HG03439 (cell line): Measurements from ENCODE around the gene UNC45A.

ENCODE experiments used
- ATAC-seq: cut with Tn5 transposase; IDR thresholded peaks from one replicate; pipeline ENCODE4 v1.9.1; 2021; ENCODE audit warnings: mild to moderate bottlenecking, moderate library complexity; ENCODE audit not compliant: unreplicated experiment

UNC45A gene

DNA sequence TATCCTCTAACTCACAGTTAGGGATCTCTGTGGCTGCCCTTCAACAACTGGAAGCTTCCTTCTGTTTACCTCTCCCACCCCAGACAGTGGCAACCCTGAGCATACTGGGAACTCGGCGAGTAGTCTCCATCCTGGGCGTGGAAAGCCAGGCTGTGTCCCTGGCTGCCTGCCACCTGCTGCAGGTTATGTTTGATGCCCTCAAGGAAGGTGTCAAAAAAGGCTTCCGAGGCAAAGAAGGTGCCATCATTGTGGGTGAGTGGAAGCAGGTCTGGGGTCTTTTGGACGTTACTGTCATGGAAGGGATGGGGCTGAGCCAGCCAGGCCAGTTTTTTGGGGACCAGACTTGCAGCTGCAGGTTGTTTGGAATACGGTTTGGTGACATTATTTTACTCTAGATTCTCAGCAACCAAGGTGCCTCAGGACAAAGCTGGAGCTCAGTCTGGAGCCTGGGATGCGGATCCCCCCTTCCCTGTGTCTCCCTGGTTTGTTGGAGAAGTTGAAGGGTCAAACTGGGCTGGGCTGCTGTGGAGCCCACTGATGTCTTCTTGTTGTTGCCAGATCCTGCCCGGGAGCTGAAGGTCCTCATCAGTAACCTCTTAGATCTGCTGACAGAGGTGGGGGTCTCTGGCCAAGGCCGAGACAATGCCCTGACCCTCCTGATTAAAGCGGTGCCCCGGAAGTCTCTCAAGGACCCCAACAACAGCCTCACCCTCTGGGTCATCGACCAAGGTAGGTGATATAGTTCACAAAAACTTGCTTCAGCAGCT is 7.5 kb downstream of the UNC45A start:
- no peak for ATAC-seq

DNA sequence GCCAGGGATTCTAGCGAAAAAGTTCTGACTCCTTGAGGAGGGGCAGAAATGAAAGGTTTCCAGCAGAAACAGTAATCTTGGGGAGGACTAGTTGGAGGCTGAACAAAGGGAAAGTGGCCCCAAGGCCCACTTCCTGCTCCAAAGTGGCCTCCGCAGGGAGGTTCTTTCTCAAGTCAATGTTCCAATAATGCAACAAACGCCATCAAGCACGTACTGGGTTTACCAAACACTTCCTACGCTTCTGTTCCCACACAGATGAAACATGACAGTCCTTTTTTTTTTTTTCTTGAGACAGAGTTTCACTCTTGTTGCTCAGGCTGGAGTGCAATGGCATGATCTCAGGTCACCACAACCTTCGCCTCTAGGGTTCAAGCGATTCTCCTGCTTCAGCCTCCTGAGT is 10.0 kb downstream of the UNC45A start:
- ATAC-seq, result no peak

DNA sequence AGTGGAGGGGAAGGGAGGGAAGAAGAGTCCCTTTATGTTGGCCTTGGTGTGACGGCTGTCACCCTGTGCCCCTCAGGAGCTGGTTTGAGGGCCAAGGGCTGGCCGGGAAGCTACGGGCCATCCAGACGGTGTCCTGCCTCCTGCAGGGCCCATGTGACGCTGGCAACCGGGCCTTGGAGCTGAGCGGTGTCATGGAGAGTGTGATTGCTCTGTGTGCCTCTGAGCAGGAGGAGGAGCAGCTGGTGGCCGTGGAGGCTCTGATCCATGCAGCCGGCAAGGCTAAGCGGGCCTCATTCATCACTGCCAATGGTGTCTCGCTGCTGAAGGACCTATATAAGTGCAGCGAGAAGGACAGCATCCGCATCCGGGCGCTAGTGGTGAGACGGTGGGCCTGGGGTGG is 11.5 kb downstream of the UNC45A start:
- no peak for ATAC-seq

DNA sequence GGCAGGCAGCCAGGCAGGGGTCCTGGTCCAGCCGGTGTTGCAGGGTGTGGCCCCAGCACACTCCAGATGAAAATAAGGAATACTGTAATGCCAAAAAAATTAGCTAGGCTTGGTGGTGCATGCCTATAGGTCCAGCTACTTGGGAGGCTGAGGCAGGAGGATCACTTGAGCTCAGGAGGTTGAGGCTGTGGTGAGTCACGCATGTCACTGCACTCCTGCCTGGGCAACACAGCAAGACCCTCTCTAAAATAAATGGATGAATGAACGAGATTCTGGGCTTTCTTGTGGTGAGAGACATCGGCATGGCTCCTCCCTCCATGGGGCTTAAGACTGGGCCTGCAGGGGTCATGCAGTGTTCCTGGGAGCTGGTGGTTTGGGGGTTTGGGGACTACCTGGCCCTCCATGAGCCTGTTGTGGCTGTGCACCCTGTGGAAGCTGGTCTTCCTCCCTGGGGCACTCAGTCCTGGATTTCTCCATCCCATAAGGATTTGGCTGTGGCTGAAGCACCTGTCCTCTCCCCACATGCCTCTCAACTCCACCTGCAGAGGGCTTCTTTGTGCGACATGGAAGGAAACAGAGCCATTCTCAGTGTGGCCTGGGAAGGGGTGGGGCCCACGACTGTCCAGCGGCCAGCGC is 12.0 kb downstream of the UNC45A start:
- no peak for ATAC-seq

DNA sequence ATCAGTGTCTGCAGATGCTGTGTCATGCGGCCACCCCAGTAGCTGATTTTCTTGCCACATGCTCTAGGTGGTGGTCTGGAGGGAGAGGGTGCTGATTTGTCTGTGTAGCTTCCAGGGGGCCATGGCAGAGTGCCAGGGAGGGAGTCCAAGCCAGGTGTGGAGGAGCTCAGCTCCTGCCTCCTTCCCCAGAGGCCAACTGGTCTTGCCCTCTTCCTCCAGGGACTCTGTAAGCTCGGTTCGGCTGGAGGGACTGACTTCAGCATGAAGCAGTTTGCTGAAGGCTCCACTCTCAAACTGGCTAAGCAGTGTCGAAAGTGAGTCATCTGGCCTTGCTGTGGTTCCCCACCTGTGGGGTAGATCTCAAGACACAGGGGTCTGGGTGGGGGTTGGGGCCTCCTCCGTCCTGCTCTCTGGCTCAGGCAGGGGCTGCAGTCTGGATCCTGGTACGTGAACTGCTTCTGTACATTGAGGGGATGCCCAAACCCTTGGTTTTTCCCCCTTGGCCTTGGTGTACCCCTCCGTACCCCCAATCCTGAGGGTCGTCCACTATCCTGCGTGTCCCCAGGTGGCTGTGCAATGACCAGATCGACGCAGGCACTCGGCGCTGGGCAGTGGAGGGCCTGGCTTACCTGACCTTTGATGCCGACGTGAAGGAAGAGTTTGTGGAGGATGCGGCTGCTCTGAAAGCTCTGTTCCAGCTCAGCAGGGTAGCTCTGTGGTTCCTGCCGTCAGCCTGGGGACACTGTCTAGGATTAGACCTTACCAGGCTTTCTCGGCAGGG is 12.7 kb downstream of the UNC45A start:
- ATAC-seq, result no peak

DNA sequence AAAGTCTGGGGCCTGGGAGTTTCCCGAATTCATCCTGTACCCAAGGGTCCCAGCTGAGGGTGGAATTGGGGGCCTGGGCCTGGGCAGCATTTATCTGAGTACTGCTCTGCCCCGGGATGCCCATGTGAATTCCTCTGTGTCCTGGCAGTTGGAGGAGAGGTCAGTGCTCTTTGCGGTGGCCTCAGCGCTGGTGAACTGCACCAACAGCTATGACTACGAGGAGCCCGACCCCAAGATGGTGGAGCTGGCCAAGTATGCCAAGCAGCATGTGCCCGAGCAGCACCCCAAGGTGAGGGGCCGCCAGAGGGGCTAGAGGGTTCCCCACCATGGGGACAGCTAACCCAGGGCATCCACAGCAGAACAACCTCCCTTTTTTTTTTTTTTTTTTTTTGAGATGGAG is 13.4 kb downstream of the UNC45A start:
- ATAC-seq, result no peak

DNA sequence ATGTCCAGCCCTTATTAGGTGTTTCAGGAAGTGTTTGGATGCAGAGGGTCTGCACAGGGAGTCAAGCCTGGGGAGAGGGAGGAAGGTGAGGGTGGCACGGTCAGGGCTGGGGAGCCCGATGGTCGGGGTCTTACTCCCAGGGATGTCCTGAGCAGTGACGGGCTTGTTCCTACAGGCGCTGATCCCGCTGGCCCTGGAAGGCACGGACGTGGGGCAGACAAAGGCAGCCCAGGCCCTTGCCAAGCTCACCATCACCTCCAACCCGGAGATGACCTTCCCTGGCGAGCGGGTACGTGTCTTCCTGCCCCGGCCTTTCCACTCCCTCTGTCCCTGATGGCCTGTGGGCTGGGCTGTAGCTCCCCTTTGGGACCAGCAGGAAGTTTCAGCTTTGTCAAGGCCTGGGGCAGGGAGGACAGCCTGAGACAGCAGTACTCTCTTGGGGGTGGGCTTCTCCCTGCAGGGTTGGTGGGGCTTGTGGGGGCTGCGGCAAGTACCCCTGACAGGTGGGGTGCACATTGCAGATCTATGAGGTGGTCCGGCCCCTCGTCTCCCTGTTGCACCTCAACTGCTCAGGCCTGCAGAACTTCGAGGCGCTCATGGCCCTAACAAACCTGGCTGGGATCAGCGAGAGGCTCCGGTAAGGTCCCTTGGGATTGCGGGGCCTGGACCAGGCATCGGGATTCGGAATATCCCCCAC is 15.0 kb downstream of the UNC45A start:
- ATAC-seq, result no peak

DNA sequence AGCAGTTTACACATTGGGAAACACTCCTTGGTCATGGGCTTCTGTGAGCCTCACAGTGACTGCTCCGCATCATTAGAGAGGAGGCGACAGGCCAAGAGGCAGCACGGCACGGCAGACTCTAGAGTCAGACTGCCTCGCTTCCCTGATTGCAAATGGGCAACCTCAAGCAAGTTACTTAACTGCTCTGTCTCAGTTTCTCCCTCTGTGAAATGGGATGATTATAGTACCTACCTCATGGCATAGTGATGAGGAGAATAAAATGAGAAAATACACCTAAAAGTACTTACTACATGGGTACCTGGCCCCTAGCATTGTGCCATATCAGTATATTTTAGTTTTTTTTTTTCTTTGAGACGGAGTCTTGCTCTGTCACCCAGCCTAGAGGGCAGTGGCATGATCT is 15.6 kb downstream of the UNC45A start:
- no peak for ATAC-seq

DNA sequence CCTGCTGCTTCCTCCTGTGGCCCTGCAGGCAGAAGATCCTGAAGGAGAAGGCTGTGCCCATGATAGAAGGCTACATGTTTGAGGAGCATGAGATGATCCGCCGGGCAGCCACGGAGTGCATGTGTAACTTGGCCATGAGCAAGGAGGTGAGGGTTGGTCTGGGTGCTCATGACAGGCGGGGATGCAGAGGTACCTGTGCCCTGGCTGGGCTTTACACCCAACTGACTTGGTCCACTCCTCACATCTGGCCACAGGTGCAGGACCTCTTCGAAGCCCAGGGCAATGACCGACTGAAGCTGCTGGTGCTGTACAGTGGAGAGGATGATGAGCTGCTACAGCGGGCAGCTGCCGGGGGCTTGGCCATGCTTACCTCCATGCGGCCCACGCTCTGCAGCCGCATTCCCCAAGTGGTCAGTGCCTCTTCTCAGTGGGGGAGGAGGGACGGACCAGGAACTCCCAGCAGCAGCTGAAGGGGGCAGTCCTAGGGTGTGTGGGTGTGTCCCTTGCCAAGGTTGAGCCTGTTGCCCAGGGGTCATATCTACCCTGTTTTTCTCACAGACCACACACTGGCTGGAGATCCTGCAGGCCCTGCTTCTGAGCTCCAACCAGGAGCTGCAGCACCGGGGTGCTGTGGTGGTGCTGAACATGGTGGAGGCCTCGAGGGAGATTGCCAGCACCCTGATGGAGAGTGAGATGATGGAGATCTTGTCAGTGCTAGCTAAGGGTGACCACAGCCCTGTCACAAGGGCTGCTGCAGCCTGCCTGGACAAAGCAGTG is 18.0 kb downstream of the UNC45A start:
- ATAC-seq, result no peak

DNA sequence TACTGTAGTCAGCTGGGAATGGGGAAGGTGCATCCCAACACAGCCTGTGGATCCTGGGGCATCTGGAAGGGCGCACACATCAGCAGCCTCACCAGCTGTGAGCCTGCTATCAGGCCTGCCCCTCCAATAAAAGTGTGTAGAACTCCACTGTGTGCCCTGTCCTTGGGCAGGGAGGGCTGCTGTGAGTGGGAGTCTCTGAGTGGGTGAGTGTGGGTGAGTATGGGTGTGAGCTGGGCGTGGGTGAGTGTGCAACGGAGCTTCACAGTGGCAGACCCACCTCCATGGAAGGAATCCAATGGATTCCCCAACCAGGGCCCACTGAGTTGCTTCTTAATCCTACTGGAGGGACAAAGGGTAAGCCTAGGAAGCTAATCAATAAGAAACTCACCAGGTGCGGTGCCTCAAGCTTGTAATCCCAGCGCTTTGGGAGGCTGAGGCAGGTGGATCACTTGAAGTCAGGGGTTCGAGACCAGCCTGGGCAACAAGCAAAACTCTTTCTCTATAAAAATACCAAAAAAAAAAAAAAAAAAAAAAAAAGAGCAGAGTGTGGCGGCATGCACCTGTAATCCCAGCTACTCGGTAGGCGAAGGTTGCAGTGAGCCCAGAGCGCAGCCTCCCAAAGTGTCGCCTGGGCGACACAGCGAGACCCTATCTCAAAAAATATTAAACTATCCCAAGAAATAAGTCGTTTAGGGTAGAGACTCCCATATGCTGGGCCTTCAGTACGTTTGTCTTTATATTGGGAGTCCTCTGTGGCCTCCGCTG is 19.0 kb downstream of the UNC45A start:
- no peak for ATAC-seq

DNA sequence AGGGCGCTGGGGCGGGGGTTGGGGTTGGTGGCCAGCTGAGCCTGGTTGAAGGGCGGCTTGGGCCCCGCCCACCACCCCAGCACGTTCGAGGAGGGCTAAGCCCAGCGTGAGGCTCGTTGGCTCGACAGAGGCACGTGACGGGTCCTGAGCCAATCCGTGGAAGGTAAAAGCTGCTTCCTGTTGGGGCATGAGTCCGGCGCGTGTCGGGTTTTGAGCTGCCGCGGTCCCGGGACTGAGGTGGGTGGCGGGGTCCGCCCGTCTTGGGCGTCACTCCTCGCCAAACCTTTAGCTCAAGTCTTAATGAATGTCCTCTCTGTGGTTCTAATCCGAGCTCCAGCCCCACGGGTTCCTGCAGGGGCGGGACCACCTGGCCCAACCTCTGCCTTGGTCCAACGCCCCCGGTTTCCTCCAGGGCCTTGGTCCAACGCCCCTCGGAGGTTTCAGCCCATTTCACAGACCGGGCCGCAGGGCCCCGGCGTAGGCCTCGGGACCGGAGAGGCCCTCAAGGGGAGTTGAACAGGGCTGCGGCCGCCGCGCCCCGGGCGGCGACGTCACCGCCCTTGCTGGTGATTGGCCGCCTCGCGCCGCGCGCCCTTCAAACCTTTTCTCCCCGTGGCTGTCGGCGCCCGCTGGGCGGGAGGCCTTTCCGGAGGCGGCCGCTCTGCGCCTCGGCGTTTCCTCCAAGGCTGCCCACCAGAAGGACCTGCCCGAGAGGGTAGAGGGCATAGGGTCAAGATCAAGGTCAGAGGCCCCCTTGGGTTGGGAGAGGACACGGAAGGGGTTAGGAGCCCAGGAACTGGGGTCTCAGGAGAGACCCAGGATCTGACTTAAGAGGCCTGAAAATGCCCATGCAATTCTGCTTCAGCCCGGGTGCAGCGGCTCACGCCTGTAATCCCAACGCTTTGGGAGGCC is 19.9 kb downstream of the UNC45A start, which contains the start of gene RCCD1:
Gene RCCD1, plus strand, starts transcription at position 173 of the 912 bp plus-strand sequence. CDS start 1,851 bp downstream, outside the sequence.
- peak; percentile 88 for ATAC-seq

DNA sequence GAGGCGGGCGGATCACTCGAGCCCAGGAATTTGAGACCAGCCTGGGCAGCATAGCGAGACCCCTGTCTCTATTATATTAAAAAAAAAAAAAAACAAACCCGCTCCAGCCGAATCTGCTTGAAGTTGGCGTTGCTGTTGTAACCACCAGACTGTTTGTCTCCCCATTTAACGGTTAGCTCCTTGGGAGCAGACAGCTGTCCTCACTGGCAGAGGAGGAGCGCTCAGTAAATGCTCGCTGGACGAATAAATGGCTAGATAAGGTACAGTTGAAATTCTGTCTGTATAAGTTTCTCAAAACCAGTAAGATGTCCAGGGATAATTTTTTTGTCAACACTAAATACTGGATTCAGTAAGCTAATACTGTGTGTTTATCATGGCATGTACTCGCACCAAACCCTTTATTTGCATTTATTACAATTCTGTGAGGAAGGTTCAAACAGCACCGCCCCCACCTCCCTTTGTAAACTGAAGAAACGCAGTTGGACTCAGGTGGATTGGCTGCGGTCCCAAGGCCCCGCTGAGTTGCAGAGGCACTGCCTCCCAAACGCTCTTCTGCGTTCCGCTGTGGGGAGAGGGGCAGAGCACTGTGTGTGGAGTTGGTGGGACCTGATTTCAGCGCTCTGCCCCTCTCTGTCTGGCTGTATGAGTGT is 20.7 kb downstream of the UNC45A start:
- ATAC-seq, result no peak

DNA sequence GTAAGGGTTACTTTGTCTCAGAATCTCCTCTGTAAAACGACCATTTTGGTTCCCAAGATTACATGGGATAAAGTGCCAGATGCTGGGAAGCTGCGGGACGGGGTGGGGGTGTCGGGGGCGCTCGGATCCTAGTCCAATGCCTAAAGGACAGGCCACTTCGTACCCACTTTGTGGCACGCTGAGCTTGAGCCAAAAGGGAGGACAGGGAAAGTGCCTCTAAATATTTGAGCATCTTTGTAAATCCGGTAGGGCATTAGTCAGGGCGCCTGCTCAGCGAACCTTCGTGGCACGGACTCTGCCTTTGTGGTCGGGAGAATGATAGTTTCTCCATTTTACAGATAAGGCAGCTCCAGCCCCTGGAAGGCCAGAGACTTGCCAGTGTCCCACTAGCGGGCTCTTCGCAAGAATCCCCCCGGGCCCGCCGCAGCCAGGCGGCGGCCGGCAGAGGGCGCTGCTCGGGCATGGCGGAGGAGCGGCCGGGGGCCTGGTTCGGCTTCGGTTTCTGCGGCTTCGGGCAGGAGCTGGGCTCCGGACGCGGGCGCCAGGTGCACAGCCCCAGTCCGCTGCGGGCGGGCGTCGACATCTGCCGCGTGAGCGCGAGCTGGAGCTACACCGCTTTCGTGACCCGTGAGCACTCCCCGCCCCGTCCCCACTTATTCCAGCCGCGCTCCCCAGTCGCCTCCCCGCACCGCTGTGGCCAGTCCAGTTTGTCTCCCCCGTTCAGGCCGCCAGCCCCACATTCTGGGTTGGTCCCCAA is 21.4 kb downstream of the UNC45A start:
- no peak for ATAC-seq

DNA sequence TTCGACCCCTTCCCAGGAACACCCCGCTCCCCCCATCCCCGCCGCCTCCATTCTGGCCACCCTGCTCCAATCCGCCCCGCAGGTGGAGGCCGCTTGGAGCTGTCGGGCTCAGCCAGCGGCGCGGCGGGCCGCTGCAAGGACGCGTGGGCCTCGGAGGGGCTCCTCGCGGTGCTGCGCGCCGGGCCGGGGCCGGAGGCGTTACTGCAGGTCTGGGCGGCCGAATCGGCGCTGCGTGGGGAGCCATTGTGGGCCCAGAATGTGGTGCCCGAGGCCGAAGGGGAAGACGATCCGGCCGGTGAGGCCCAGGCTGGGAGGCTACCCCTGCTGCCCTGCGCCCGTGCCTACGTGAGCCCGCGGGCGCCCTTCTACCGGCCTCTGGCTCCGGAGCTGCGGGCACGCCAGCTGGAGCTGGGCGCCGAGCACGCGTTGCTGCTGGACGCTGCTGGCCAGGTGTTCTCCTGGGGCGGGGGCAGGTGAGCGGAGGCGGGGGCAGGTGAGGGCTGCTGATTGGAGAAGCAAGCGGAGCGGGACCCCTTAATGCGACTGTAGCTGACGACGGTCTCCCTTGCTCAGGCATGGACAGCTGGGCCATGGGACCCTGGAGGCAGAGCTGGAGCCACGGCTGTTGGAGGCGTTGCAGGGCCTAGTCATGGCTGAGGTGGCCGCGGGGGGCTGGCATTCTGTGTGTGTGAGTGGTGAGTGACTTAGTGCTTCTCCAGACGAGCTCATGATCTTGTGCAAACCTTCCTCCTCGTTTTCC is 22.1 kb downstream of the UNC45A start:
- no peak for ATAC-seq

DNA sequence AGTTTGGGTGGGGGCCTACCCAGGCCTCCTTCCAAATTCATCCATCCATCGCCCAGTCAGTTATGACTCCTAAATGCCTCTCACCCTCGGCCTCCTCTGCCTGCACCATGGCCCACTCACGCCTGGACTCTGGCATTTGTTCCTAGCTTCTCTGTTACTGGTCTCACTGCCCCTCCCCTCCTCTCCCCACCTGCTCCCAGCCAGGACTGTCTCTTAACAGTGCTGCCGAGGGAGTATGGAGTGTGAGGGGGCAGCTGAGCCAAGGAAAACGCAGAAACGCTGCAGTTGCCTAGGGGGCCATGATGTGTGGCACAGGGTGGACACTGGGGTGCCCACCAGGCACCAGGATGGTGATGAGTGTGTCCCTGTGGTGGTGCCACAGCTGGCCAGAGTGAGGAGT is 22.7 kb downstream of the UNC45A start:
- ATAC-seq, result no peak

DNA sequence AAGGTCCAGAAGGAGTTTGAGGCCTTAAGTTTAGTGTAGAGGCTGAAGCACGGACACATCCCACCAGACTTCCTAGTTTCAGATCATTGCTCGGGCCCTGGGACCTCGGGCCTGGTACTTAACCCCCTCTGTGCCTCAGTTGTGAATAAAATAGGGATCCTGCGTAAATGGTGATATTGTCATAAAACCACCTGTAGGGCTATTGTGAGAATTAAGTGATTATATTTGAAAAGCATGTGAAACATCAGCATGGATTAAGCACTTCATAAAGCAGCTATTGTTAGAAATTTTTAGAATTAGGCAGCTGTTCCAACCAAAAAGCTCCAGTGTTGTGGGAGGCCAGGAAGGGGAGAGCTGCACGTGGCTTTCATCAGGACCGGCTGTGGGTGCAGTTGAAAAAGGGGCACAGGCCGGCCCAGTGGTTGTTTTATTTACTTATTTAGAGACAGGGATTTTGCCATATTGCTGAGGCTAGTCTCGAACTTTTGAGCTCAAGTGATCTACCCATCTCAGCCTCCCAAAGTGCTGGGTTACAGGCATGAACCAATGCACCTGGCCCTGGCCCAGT is 24.0 kb downstream of the UNC45A start:
- ATAC-seq, result no peak
